ENCODE results near the gene SOWAHA. TPM values are rescaled to one million over a fixed set of nuclear protein-coding genes. Genes with fewer than 3 reads are reported as not detected.

The SOWAHA gene
- total RNA-seq, 2 experiments from 2014 or later, result not detected

GRCh38 chr5:132817011-132817410 is 3.9 kb downstream of the SOWAHA start:
- DNase-seq, result no peak
- ATAC-seq (ENCODE audit: low read depth), result no peak
- Mint-ChIP-seq H3K9me3 (no peaks in the 10 kb centered on the region), H3K36me3 (no peaks in the 10 kb centered on the region), H3K4me1 (peaks cover 17% of the 10 kb centered on the region), H3K4me3 (no peak overlapping the region), H3K27ac (no peak overlapping the region), H3K27me3 (peaks cover 31% of the 10 kb centered on the region)
- POLR2A ChIA-PET, result no interaction called here

GRCh38 chr5:132819468-132819867 is 6.4 kb downstream of the SOWAHA start:
- peaks cover 16% of the 10 kb centered on the region for H3K4me1 Mint-ChIP-seq
- POLR2A ChIA-PET, result interaction anchor here (0.9 to 1.8 kb wide), 4 partner anchors 66 to 329 kb away, joined by 3 to 9 read pairs (median 5); partner anchors contain the start of genes CCNI2 and IRF1
- peak overlapping the region; percentile 65 for H3K27ac Mint-ChIP-seq
- no peaks in the 10 kb centered on the region for H3K9me3 Mint-ChIP-seq
- H3K36me3 Mint-ChIP-seq, result no peaks in the 10 kb centered on the region
- peaks cover 27% of the 10 kb centered on the region for H3K27me3 Mint-ChIP-seq
- DNase-seq (no peak), ATAC-seq (ENCODE audit: low read depth) (no peak)
- H3K4me3 Mint-ChIP-seq, result peak overlapping the region; percentile 76

DNA sequence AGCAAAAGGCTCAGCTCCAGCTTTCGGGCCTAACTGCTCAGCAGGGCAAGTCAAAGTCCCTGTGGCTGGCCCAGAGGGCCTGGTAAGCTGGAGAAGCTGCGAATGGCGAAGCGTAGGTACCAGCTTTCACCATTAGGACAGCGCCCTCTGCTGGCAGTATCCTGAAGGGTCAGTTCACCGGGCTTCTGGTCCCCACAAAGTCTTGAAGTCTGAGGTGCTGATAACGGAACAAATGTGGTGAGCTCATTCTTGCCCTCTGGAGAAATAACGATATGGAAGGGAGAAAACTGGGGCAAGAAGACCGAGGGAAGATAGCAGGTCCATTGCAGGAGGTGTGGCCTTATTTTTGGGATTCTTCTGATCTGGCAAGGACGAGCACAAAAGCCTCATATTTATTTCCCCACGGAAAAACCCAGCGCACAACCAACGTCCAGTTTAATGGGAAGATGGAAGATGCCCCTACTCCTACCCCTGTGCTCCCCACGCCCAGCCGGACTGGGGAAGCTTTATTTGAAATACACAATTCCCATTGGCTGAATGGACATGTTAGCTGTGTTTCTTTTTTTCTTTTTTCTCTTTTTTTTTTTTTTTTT is 7.2 kb downstream of the SOWAHA start:
- H3K36me3 Mint-ChIP-seq, result no peaks in the 10 kb centered on the region
- no peaks in the 10 kb centered on the region for H3K9me3 Mint-ChIP-seq
- peaks cover 22% of the 10 kb centered on the region for H3K27me3 Mint-ChIP-seq
- H3K4me3 Mint-ChIP-seq, result peak overlapping the region; percentile 75
- DNase-seq, result peak; percentile 89
- peaks cover 21% of the 10 kb centered on the region for H3K4me1 Mint-ChIP-seq
- POLR2A ChIA-PET, result interaction anchor here (0.7 to 1.8 kb wide), 8 partner anchors 13 to 361 kb away, joined by 3 to 9 read pairs (median 4); partner anchors contain the start of genes CCNI2, IRF1 and KIF3A
- H3K27ac Mint-ChIP-seq, result peak overlapping the region; percentile 40
- ATAC-seq (ENCODE audit: low read depth), result peak; percentile 83

- POLR2A ChIA-PET, result interaction anchor here (1.8 kb wide), 2 partner anchors 74 to 84 kb away, joined by 5 read pairs; partner anchors contain the start of genes CCNI2 and KIF3A
- DNase-seq (no peak), ATAC-seq (ENCODE audit: low read depth) (no peak)
- no peak overlapping the region for H3K4me3 Mint-ChIP-seq
- H3K4me1 Mint-ChIP-seq, result peaks cover 21% of the 10 kb centered on the region
- H3K9me3 Mint-ChIP-seq, result no peaks in the 10 kb centered on the region
- H3K27ac Mint-ChIP-seq, result no peak overlapping the region
- H3K27me3 Mint-ChIP-seq, result peaks cover 19% of the 10 kb centered on the region
- no peaks in the 10 kb centered on the region for H3K36me3 Mint-ChIP-seq
Observed at GRCh38 chr5:132821350-132821749, 8.2 kb downstream of the SOWAHA start.

GRCh38 chr5:132821791-132822190 is 8.7 kb downstream of the SOWAHA start:
- Mint-ChIP-seq H3K4me1 (peaks cover 21% of the 10 kb centered on the region), H3K27ac (no peak overlapping the region), H3K4me3 (no peak overlapping the region), H3K9me3 (no peaks in the 10 kb centered on the region), H3K27me3 (peaks cover 21% of the 10 kb centered on the region), H3K36me3 (no peaks in the 10 kb centered on the region)
- POLR2A ChIA-PET, result interaction anchor here (1.8 kb wide), 1 partner anchor 84 kb away, joined by 5 read pairs; the partner anchor contains the start of gene KIF3A
- ATAC-seq (ENCODE audit: low read depth), result no peak
- no peak for DNase-seq

GRCh38 chr5:132822650-132823480 is 9.8 kb downstream of the SOWAHA start:
- Mint-ChIP-seq H3K4me1 (peaks cover 24% of the 10 kb centered on the region), H3K27ac (no peak overlapping the region), H3K9me3 (no peaks in the 10 kb centered on the region), H3K27me3 (peaks cover 31% of the 10 kb centered on the region), H3K36me3 (peaks cover 2% of the 10 kb centered on the region), H3K4me3 (peak overlapping the region; percentile 63)
- ATAC-seq (ENCODE audit: low read depth), result no peak
- POLR2A ChIA-PET, result interaction anchor here (1.1 kb wide), 1 partner anchor 453 kb away, joined by 5 read pairs; the partner anchor contains the start of gene SLC22A5
- DNase-seq, result peak; percentile 60

DNA sequence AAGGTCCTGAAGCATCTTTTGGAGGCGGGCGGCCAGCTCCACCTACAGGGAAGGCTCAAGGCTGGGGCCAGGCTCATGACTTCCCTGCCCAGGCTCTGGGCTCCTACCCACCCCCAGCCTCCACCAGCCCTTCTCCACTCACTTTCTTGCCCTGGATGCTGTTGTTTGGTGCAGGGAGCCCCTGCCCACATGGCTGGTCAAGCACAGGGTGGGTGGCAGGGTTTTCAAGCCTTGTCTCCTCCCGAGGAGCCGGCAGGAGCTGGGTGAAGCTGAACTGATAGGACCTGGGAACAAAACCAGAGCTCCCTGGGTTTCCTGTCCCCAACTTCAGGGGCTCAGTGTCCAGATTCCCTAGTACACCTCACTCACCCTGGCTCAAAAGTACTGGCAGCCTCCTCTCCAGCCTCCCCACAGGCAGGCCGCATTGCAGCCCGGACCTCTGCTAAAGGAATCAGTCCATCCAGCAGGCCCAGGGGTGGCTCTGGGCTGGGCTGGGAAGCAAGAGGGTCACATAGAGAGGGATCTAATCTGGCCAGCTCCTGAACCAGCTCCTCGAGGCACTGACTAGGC is 10.5 kb downstream of the SOWAHA start:
- H3K27ac Mint-ChIP-seq, result no peak overlapping the region
- ATAC-seq (ENCODE audit: low read depth) (no peak), DNase-seq (no peak)
- peak overlapping the region; percentile 63 for H3K4me3 Mint-ChIP-seq
- peaks cover 2% of the 10 kb centered on the region for H3K36me3 Mint-ChIP-seq
- POLR2A ChIA-PET, result interaction anchor here (0.9 to 1.1 kb wide), 2 partner anchors 9 to 454 kb away, joined by 3 to 5 read pairs; partner anchors contain the start of gene SLC22A5
- H3K9me3 Mint-ChIP-seq, result no peaks in the 10 kb centered on the region
- peaks cover 24% of the 10 kb centered on the region for H3K4me1 Mint-ChIP-seq
- H3K27me3 Mint-ChIP-seq, result peaks cover 33% of the 10 kb centered on the region

DNA sequence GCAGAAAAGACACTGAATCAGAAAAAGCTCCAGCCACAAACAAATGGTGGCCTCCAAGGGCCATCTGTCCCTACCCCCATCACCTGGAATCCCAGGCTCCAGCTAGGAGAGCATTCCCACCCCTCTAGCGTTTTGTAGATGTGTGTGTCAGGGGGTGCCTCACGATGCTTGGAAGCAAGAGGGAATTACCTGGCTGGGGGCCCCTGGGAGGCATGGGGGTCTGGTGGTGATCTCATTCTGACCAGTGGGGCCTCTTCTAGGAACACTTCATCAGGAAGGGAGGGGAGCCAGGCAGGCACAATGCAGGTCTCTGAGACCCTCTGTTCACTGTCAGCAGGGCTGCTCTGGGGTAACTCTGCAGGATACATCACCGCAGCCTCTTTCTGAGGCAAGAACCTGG is 11.3 kb downstream of the SOWAHA start:
- Mint-ChIP-seq H3K27me3 (peaks cover 39% of the 10 kb centered on the region), H3K27ac (no peak overlapping the region), H3K4me1 (peaks cover 22% of the 10 kb centered on the region), H3K9me3 (no peaks in the 10 kb centered on the region), H3K4me3 (peak overlapping the region; percentile 75), H3K36me3 (peaks cover 2% of the 10 kb centered on the region)
- no peak for DNase-seq
- ATAC-seq (ENCODE audit: low read depth), result no peak
- POLR2A ChIA-PET, result interaction anchor here (0.9 to 1.3 kb wide), 5 partner anchors 9 to 1180 kb away, joined by 3 read pairs; partner anchors contain the start of genes CCNI2, GDF9, HSPA4 and UQCRQ

GRCh38 chr5:132825033-132825833 is 12.1 kb downstream of the SOWAHA start:
- no peaks in the 10 kb centered on the region for H3K9me3 Mint-ChIP-seq
- H3K4me3 Mint-ChIP-seq, result peak overlapping the region; percentile 75
- no peak overlapping the region for H3K27ac Mint-ChIP-seq
- POLR2A ChIA-PET, result interaction anchor here (0.5 to 1.4 kb wide), 9 partner anchors 34 to 1180 kb away, joined by 3 to 4 read pairs (median 3); partner anchors contain the start of genes CCNI2, GDF9, HSPA4 and SEPTIN8
- peaks cover 2% of the 10 kb centered on the region for H3K36me3 Mint-ChIP-seq
- H3K27me3 Mint-ChIP-seq, result peaks cover 40% of the 10 kb centered on the region
- ATAC-seq (ENCODE audit: low read depth) (no peak), DNase-seq (peak; percentile 67)
- H3K4me1 Mint-ChIP-seq, result peaks cover 19% of the 10 kb centered on the region

GRCh38 chr5:132825834-132826391 is 12.8 kb downstream of the SOWAHA start:
- H3K4me1 Mint-ChIP-seq, result peaks cover 17% of the 10 kb centered on the region
- POLR2A ChIA-PET, result interaction anchor here (1.2 to 1.4 kb wide), 2 partner anchors 49 to 72 kb away, joined by 3 read pairs; partner anchors contain the start of gene SEPTIN8
- ATAC-seq (ENCODE audit: low read depth), result peak; percentile 41
- no peaks in the 10 kb centered on the region for H3K9me3 Mint-ChIP-seq
- peaks cover 38% of the 10 kb centered on the region for H3K27me3 Mint-ChIP-seq
- peaks cover 2% of the 10 kb centered on the region for H3K36me3 Mint-ChIP-seq
- H3K4me3 Mint-ChIP-seq, result peak overlapping the region; percentile 67
- no peak for DNase-seq
- no peak overlapping the region for H3K27ac Mint-ChIP-seq

- H3K4me3 Mint-ChIP-seq, result peak overlapping the region; percentile 67
- peaks cover 20% of the 10 kb centered on the region for H3K4me1 Mint-ChIP-seq
- H3K9me3 Mint-ChIP-seq, result no peaks in the 10 kb centered on the region
- ATAC-seq (ENCODE audit: low read depth), result no peak
- DNase-seq, result no peak
- POLR2A ChIA-PET, result interaction anchor here (1.4 kb wide), 1 partner anchor 49 kb away, joined by 3 read pairs; the partner anchor contains the start of gene SEPTIN8
- H3K27ac Mint-ChIP-seq, result no peak overlapping the region
- peaks cover 45% of the 10 kb centered on the region for H3K27me3 Mint-ChIP-seq
- H3K36me3 Mint-ChIP-seq, result peaks cover 2% of the 10 kb centered on the region
Observed at GRCh38 chr5:132826424-132827082, 13.5 kb downstream of the SOWAHA start.

All from activated naive CD8-positive, alpha-beta T cell treated with anti-CD3 and anti-CD28 coated beads, Interleukin-2, amount 10 ng/mL, durations not matched to agents 7 days and 5 days (primary cell).